Endodermal cell (in vitro differentiated cells): ENCODE results near the gene IGFBP5. TPM values are rescaled to one million over a fixed set of nuclear protein-coding genes. Genes with fewer than 3 reads are reported as not detected.
A peak's percentile ranks its signal among the peaks of the same experiment; 100 is the strongest.

Experiments used
- DNase-seq: peaks from one replicate; pipeline ENCODE4 v3.0.0-alpha.2; 2017
- H3K27ac ChIP-seq: 2 replicates; pipeline ENCODE4 v1.5.1; 2013; ENCODE audit warnings: mild to moderate bottlenecking, low read depth, low read length, moderate library complexity
- H3K27me3 ChIP-seq: 2 replicates; pipeline ENCODE4 v1.6.1; 2013; ENCODE audit warnings: mild to moderate bottlenecking, low read length, moderate library complexity; ENCODE audit not compliant: insufficient read depth, control insufficient read depth, poor library complexity, severe bottlenecking
- H3K36me3 ChIP-seq: 2 replicates; pipeline ENCODE4 v1.7.0; 2013; ENCODE audit warnings: mild to moderate bottlenecking, low read length, moderate library complexity; ENCODE audit not compliant: control insufficient read depth, insufficient read depth
- H3K4me1 ChIP-seq: one replicate; pipeline ENCODE4 v1.7.0; 2013; ENCODE audit warnings: low read length; ENCODE audit not compliant: control insufficient read depth, insufficient read depth
- H3K4me3 ChIP-seq: 2 replicates; pipeline ENCODE4 v1.5.1; 2013; ENCODE audit warnings: mild to moderate bottlenecking, low read length, moderate library complexity
- H3K9ac ChIP-seq: 2 replicates; pipeline ENCODE4 v1.6.1; 2013; ENCODE audit warnings: mild to moderate bottlenecking, low read length, moderate library complexity; ENCODE audit not compliant: poor library complexity, severe bottlenecking; ENCODE audit errors: extremely low read depth
- H3K9me3 ChIP-seq: 2 replicates; pipeline ENCODE4 v1.6.1; 2013; ENCODE audit warnings: mild to moderate bottlenecking, low read length, moderate library complexity; ENCODE audit not compliant: control insufficient read depth
- H3K27ac Mint-ChIP-seq: 2 replicates; pipeline ENCODE4 v1.8.0; 2020; ENCODE audit warnings: mixed read lengths
- H3K27me3 Mint-ChIP-seq: 2 replicates; pipeline ENCODE4 v1.8.0; 2021; ENCODE audit warnings: mild to moderate bottlenecking, mixed read lengths; ENCODE audit not compliant: insufficient read depth
- H3K36me3 Mint-ChIP-seq: 2 replicates; pipeline ENCODE4 v1.8.0; 2020; ENCODE audit warnings: low read depth, mixed read lengths
- H3K4me1 Mint-ChIP-seq: 2 replicates; pipeline ENCODE4 v1.8.0; 2020; ENCODE audit warnings: mixed read lengths
- H3K4me3 Mint-ChIP-seq: 2 replicates; pipeline ENCODE4 v1.8.0; 2020; ENCODE audit warnings: mild to moderate bottlenecking, moderate library complexity, mixed read lengths
- H3K9me3 Mint-ChIP-seq: 2 replicates; pipeline ENCODE4 v1.8.0; 2020; ENCODE audit warnings: mild to moderate bottlenecking, mixed read lengths
- WGBS, 2 experiments: methylation state at CpG; one replicate each; pipeline versions ENCODE4 v1.1.5 to v1.1.7; 2013; ENCODE audit warnings: missing lambda C conversion rate in 2 of 2, mixed read lengths in 1 of 2; ENCODE audit not compliant: insufficient coverage in 1 of 2, insufficient read length in 1 of 2; 5-methylcytosine and 5-hydroxymethylcytosine counted together
- total RNA-seq, 2 donors: library from RNA; stranded (reverse); fragmentation: NEBNext Ultra II Directional in 1 of 2; extraction: Animal tissue kit (Norgen Biotek cat#: 25700) in 1 of 2; gene quantifications; 2 replicates in 1 of 2; 3 replicates in 1 of 2; pipeline ENCODE4 v1.2.1, GENCODE V29; 2021
- TF ChIP-seq, protein P1 (sequence below): fragments of 200-600 bp; sonication (generic); conservative IDR thresholded peaks from 2 replicates; pipeline ENCODE4 v1.5.0; 2021; ENCODE audit warnings: antibody characterized with exemption, mild to moderate bottlenecking

Gene IGFBP5
- total RNA-seq, 2 donors from 2014 or later = 3.6 to 8.9 TPM

GRCh38 chr2:216646116-216646515, 49.2 kb downstream of the IGFBP5 start:
- Mint-ChIP-seq H3K4me3 (no peak overlapping the region), H3K27ac (no peak overlapping the region), H3K36me3 (peaks cover 17% of the 10 kb centered on the region), H3K4me1 (peaks cover 37% of the 10 kb centered on the region), H3K9me3 (peaks cover 3% of the 10 kb centered on the region), H3K27me3 (no peaks in the 10 kb centered on the region)
- H3K36me3 ChIP-seq = peaks cover 5% of the 10 kb centered on the region
- no peaks in the 10 kb centered on the region for H3K9me3 ChIP-seq
- H3K4me3 ChIP-seq = no peak overlapping the region
- H3K27me3 ChIP-seq = no peaks in the 10 kb centered on the region
- TF ChIP-seq, protein P1, sequence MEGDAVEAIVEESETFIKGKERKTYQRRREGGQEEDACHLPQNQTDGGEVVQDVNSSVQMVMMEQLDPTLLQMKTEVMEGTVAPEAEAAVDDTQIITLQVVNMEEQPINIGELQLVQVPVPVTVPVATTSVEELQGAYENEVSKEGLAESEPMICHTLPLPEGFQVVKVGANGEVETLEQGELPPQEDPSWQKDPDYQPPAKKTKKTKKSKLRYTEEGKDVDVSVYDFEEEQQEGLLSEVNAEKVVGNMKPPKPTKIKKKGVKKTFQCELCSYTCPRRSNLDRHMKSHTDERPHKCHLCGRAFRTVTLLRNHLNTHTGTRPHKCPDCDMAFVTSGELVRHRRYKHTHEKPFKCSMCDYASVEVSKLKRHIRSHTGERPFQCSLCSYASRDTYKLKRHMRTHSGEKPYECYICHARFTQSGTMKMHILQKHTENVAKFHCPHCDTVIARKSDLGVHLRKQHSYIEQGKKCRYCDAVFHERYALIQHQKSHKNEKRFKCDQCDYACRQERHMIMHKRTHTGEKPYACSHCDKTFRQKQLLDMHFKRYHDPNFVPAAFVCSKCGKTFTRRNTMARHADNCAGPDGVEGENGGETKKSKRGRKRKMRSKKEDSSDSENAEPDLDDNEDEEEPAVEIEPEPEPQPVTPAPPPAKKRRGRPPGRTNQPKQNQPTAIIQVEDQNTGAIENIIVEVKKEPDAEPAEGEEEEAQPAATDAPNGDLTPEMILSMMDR = no peak
- H3K4me1 ChIP-seq = peaks cover 12% of the 10 kb centered on the region
- H3K9ac ChIP-seq = no peak overlapping the region
- no peak overlapping the region for H3K27ac ChIP-seq
- WGBS, 2 experiments = 93% methylated on average over 3 of the region's 3 CpGs; no CpG with 5 or more reads in 1 of the 2 experiments
- no peak for DNase-seq

DNA sequence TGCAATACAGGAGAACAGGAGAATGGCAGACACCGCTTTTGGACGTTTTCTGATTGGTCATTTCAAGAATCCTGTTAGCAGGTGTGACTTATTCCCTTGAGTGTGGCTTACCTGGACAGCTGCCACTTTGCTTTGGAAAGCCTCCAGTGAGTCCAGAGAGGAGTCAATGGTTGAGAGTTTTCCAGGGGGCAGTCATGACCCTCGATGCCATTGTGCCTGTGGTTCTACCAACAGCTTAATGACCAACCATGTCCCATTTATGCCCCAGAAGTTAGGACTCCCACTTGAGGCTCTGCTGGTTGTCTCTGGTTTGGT, 49.8 kb downstream of the IGFBP5 start:
- peaks cover 3% of the 10 kb centered on the region for H3K9me3 Mint-ChIP-seq
- no peak overlapping the region for H3K4me3 ChIP-seq
- no peaks in the 10 kb centered on the region for H3K9me3 ChIP-seq
- WGBS, 2 experiments = 89 to 100% methylated on average over 2 to 3 of the region's 3 CpGs
- H3K27me3 ChIP-seq = no peaks in the 10 kb centered on the region
- no peak for DNase-seq
- peaks cover 35% of the 10 kb centered on the region for H3K4me1 Mint-ChIP-seq
- TF ChIP-seq, protein P1 = no peak
- no peak overlapping the region for H3K9ac ChIP-seq
- H3K36me3 Mint-ChIP-seq = peaks cover 15% of the 10 kb centered on the region
- H3K27ac ChIP-seq = no peak overlapping the region
- H3K27ac Mint-ChIP-seq = no peak overlapping the region
- H3K4me3 Mint-ChIP-seq = no peak overlapping the region
- peaks cover 11% of the 10 kb centered on the region for H3K36me3 ChIP-seq
- H3K4me1 ChIP-seq = peaks cover 12% of the 10 kb centered on the region
- H3K27me3 Mint-ChIP-seq = no peaks in the 10 kb centered on the region

GRCh38 chr2:216644842-216645635, 50.3 kb downstream of the IGFBP5 start:
- Mint-ChIP-seq H3K36me3 (peaks cover 15% of the 10 kb centered on the region), H3K9me3 (peaks cover 3% of the 10 kb centered on the region), H3K4me1 (peaks cover 32% of the 10 kb centered on the region), H3K27ac (no peak overlapping the region), H3K27me3 (no peaks in the 10 kb centered on the region), H3K4me3 (no peak overlapping the region)
- Histone ChIP-seq H3K36me3 (peaks cover 14% of the 10 kb centered on the region), H3K4me1 (peaks cover 11% of the 10 kb centered on the region), H3K4me3 (no peak overlapping the region), H3K9me3 (no peaks in the 10 kb centered on the region), H3K9ac (no peak overlapping the region), H3K27ac (peak overlapping the region; percentile 19), H3K27me3 (no peaks in the 10 kb centered on the region)
- TF ChIP-seq, protein P1 = no peak
- no peak for DNase-seq
- 84 to 100% methylated on average over 1 to 4 of the region's 4 CpGs for WGBS, 2 experiments
